GM19467 (cell line): Measurements from ENCODE around the gene BRMS1.
"Not testable (repeated sequence)": the region's sequence is repeated elsewhere in the genome, so short reads cannot be mapped to it uniquely, and the experiment has no call there.

Experiments used
- ATAC-seq: cut with Tn5 transposase; IDR thresholded peaks from one replicate; pipeline ENCODE4 v1.9.1; 2021; ENCODE audit warnings: mild to moderate bottlenecking, moderate library complexity; ENCODE audit not compliant: unreplicated experiment

Gene BRMS1

GRCh38 chr11:66344550-66345315 is at the start of gene BRMS1:
BRMS1 (minus strand) TSS chr11:66345104; CDS start chr11:66342234, 2,870 bp downstream.
- ATAC-seq = peak; percentile 59

- no peak for ATAC-seq
Observed at GRCh38 chr11:66393954-66394353, 49.0 kb upstream of the BRMS1 start.

- no peak for ATAC-seq
Observed at GRCh38 chr11:66391322-66391721, 46.4 kb upstream of the BRMS1 start.

GRCh38 chr11:66388780-66389386 is 44.0 kb upstream of the BRMS1 start:
- ATAC-seq = no peak

- no peak for ATAC-seq
Observed at GRCh38 chr11:66386171-66387069, 41.5 kb upstream of the BRMS1 start.

GRCh38 chr11:66384316-66384715 is 39.4 kb upstream of the BRMS1 start:
- ATAC-seq = not testable (repeated sequence)

- ATAC-seq = not testable (repeated sequence)
Observed at GRCh38 chr11:66380264-66380663, 35.4 kb upstream of the BRMS1 start.

- not testable (repeated sequence) for ATAC-seq
Observed at GRCh38 chr11:66373690-66374287, 28.9 kb upstream of the BRMS1 start.

GRCh38 chr11:66373265-66373664 is 28.4 kb upstream of the BRMS1 start:
- no peak for ATAC-seq

GRCh38 chr11:66371627-66372415 is 26.9 kb upstream of the BRMS1 start, which contains the start of gene SLC29A2:
SLC29A2 (minus strand) TSS chr11:66371760; CDS start chr11:66371591, 169 bp downstream.
- ATAC-seq = peak; percentile 55

- ATAC-seq = no peak
Observed at GRCh38 chr11:66369073-66369894, 24.4 kb upstream of the BRMS1 start.

GRCh38 chr11:66368484-66368883 is 23.6 kb upstream of the BRMS1 start:
- no peak for ATAC-seq

- ATAC-seq = no peak
Observed at GRCh38 chr11:66367561-66368312, 22.8 kb upstream of the BRMS1 start.

GRCh38 chr11:66366844-66367477 is 22.1 kb upstream of the BRMS1 start:
- no peak for ATAC-seq

- ATAC-seq = no peak
Observed at GRCh38 chr11:66365711-66366619, 21.1 kb upstream of the BRMS1 start.

- no peak for ATAC-seq
Observed at GRCh38 chr11:66365166-66365565, 20.3 kb upstream of the BRMS1 start.
